HepG2 (cell line): ENCODE results near the gene PTGIS. TPM values are rescaled to one million over a fixed set of nuclear protein-coding genes. Genes with fewer than 3 reads are reported as not detected.

Experiments used
- AHDC1 ChIP-seq: sonication (generic); formaldehyde crosslinking; IDR thresholded peaks from 2 replicates; pipeline ENCODE4 v1.5.1; 2020; ENCODE audit warnings: mild to moderate bottlenecking, missing genetic modification reagents, borderline replicate concordance
- DMAP1 ChIP-seq: IDR thresholded peaks from 2 replicates; pipeline ENCODE4 v1.6.1; 2016
- GMEB1 ChIP-seq: sonication (generic); formaldehyde crosslinking; IDR thresholded peaks from 2 replicates; pipeline ENCODE4 v1.5.1; 2020; ENCODE audit warnings: missing genetic modification reagents, mild to moderate bottlenecking, borderline replicate concordance
- KAT8 ChIP-seq: IDR thresholded peaks from 2 replicates; pipeline ENCODE4 v1.6.1; 2016; ENCODE audit warnings: missing genetic modification reagents, missing compliant biosample characterization
- KDM1A ChIP-seq: IDR thresholded peaks from 2 replicates; pipeline ENCODE4 v1.6.1; 2016; ENCODE audit warnings: missing compliant biosample characterization
- POLR2AphosphoS2 ChIP-seq: IDR thresholded peaks from 2 replicates; pipeline ENCODE4 v1.6.1; 2011; ENCODE audit warnings: low read depth, low read length, improper control_type of control experiment
- SMAD1 ChIP-seq: sonication (generic); formaldehyde crosslinking; IDR thresholded peaks from 2 replicates; pipeline ENCODE4 v1.4.0; 2020; ENCODE audit warnings: missing genetic modification reagents, low read depth, mild to moderate bottlenecking, borderline replicate concordance
- THAP9 ChIP-seq: sonication (generic); formaldehyde crosslinking; IDR thresholded peaks from 2 replicates; pipeline ENCODE4; 2020; ENCODE audit warnings: missing genetic modification reagents, mild to moderate bottlenecking, borderline replicate concordance
- THRA ChIP-seq: sonication (generic); formaldehyde crosslinking; IDR thresholded peaks from 2 replicates; pipeline ENCODE4 v1.4.0; 2020; ENCODE audit warnings: missing genetic modification reagents, borderline replicate concordance
- ZGPAT ChIP-seq: IDR thresholded peaks from 2 replicates; pipeline ENCODE4 v1.6.1; 2016; ENCODE audit warnings: mild to moderate bottlenecking
- ZNF333 ChIP-seq: sonication (generic); formaldehyde crosslinking; IDR thresholded peaks from 2 replicates; pipeline ENCODE4 v1.4.0; 2020; ENCODE audit warnings: mild to moderate bottlenecking, missing genetic modification reagents, borderline replicate concordance
- ZNF510 ChIP-seq: sonication (generic); formaldehyde crosslinking; IDR thresholded peaks from 2 replicates; pipeline ENCODE4 v1.4.0; 2020; ENCODE audit warnings: low read depth, mild to moderate bottlenecking, missing genetic modification reagents
- ZNF576 ChIP-seq: sonication (generic); formaldehyde crosslinking; IDR thresholded peaks from 2 replicates; pipeline ENCODE4 v1.4.0; 2020; ENCODE audit warnings: mild to moderate bottlenecking, missing genetic modification reagents
- ZNF772 ChIP-seq: sonication (generic); formaldehyde crosslinking; IDR thresholded peaks from 2 replicates; pipeline ENCODE4 v1.5.0; 2020; ENCODE audit warnings: mild to moderate bottlenecking, missing genetic modification reagents
- polyA plus RNA-seq, 8 experiments: library from polyadenylated mRNA; depleted of rRNA in 3 of 8; stranded (reverse) in 7 of 8; unstranded in 1 of 8; fragments of >200 nt; fragmentation: Illumina TruSeq in 4 of 8; extraction: Trizol in 4 of 8; gene quantifications; 2 replicates each; pipeline versions ENCODE4 v1.2.1 to v1.2.3, GENCODE V29; 2011 to 2016; ENCODE audit warnings: low read depth in 4 of 8, missing spikeins in 1 of 8, mixed read lengths in 1 of 8; ENCODE audit not compliant: insufficient read depth in 1 of 8
- total RNA-seq, 5 experiments: library from RNA; depleted of rRNA; stranded (reverse); fragments of >200 nt; fragmentation: Illumina TruSeq; extraction: Trizol; gene quantifications; 2 replicates each; pipeline ENCODE4 v1.2.3, GENCODE V29; 2016; ENCODE audit warnings: low read depth in 1 of 5

PTGIS gene
- total and polyA plus RNA-seq, 2 of the 13 experiments (the other 11 are each of a cell fraction or from before 2014, with no cell fraction given): not detected

- TF ChIP-seq KAT8 (CRISPR knock-in tag) (peak; percentile 37; the same call in 1 of the 2 replicates), DMAP1 (CRISPR knock-in tag) (peak; percentile 42; the same call in 1 of the 2 replicates), ZGPAT (0 out of 2 replicates have a peak, but pooled peaks have one; percentile 32), KDM1A (CRISPR knock-in tag) (peak; percentile 98), GMEB1 (CRISPR knock-in tag) (peak; percentile 17; the same call in 1 of the 2 replicates), THRA (no peak), ZNF510 (CRISPR knock-in tag) (no peak), ZNF576 (CRISPR knock-in tag) (0 out of 2 replicates have a peak, but pooled peaks have one; percentile 50), ZNF333 (0 out of 2 replicates have a peak, but pooled peaks have one; percentile 19), ZNF772 (CRISPR knock-in tag) (no peak), THAP9 (CRISPR knock-in tag) (peak; percentile 64; the same call in 1 of the 2 replicates), POLR2AphosphoS2 (no peak), SMAD1 (0 out of 2 replicates have a peak, but pooled peaks have one; percentile 41), AHDC1 (CRISPR knock-in tag) (no peak)
Measured at GRCh38 chr20:49594143-49594930, 26.4 kb upstream of the PTGIS start (continued).
